NT2/D1 (cell line): ENCODE results near the gene SF3B3.
A peak's percentile ranks its signal among the peaks of the same experiment; 100 is the strongest.
"Not testable (repeated sequence)": the region's sequence is repeated elsewhere in the genome, so short reads cannot be mapped to it uniquely, and the experiment has no call there.

Experiments used
- DNase-seq: peaks from one replicate; pipeline ENCODE4 v3.0.0-alpha.2; 2011; ENCODE audit warnings: low read depth, low spot score
- H3K27me3 ChIP-seq: 2 replicates; pipeline ENCODE4 v1.6.0; 2011; ENCODE audit warnings: mild to moderate bottlenecking; ENCODE audit not compliant: insufficient read length, insufficient read depth
- H3K36me3 ChIP-seq: 2 replicates; pipeline ENCODE4 v1.6.1; 2011; ENCODE audit warnings: mild to moderate bottlenecking, low read length, mixed read lengths; ENCODE audit not compliant: insufficient read depth, insufficient read length
- H3K4me1 ChIP-seq: 2 replicates; pipeline ENCODE4 v1.5.1; 2011; ENCODE audit not compliant: insufficient read depth, insufficient read length
- H3K4me3 ChIP-seq: 2 replicates; pipeline ENCODE4 v1.5.1; 2011; ENCODE audit warnings: low read depth; ENCODE audit not compliant: insufficient read length
- H3K9ac ChIP-seq: 2 replicates; pipeline ENCODE4 v1.6.0; 2011; ENCODE audit warnings: low read depth; ENCODE audit not compliant: insufficient read length
- H3K9me3 ChIP-seq: 2 replicates; pipeline ENCODE4 v1.5.1; 2011; ENCODE audit warnings: mild to moderate bottlenecking, low read length; ENCODE audit not compliant: insufficient read depth
- SUZ12 ChIP-seq: IDR thresholded peaks from 2 replicates; pipeline ENCODE4 v1.6.1; 2011; ENCODE audit not compliant: insufficient read length, insufficient read depth; ENCODE audit errors: extremely low read depth
- YY1 ChIP-seq: IDR thresholded peaks from 2 replicates; pipeline ENCODE4 v1.6.1; 2011; ENCODE audit not compliant: insufficient read length, insufficient read depth
- ZNF274 ChIP-seq: IDR thresholded peaks from 2 replicates; pipeline ENCODE4 v1.6.1; 2011; ENCODE audit warnings: mild to moderate bottlenecking, low read depth, low read length

SF3B3 gene

GRCh38 chr16:70512456-70512855, 11.2 kb upstream of the SF3B3 start:
- Histone ChIP-seq H3K9me3 (no peaks in the 10 kb centered on the region), H3K4me3 (no peak overlapping the region), H3K27me3 (no peaks in the 10 kb centered on the region), H3K4me1 (no peaks in the 10 kb centered on the region), H3K36me3 (peaks cover 93% of the 10 kb centered on the region), H3K9ac (no peak overlapping the region)
- no peak for DNase-seq
- TF ChIP-seq SUZ12: no peak
- no peak for TF ChIP-seq YY1
- no peak for TF ChIP-seq ZNF274

- Histone ChIP-seq H3K9ac (no peak overlapping the region), H3K4me1 (no peaks in the 10 kb centered on the region), H3K9me3 (no peaks in the 10 kb centered on the region), H3K4me3 (no peak overlapping the region), H3K27me3 (no peaks in the 10 kb centered on the region), H3K36me3 (peaks cover 40% of the 10 kb centered on the region)
- DNase-seq: no peak
- no peak for TF ChIP-seq SUZ12
- TF ChIP-seq ZNF274: no peak
- TF ChIP-seq YY1: no peak
Measured at GRCh38 chr16:70520612-70521297, 2.9 kb upstream of the SF3B3 start.

- Histone ChIP-seq H3K4me3 (peak overlapping the region; percentile 99), H3K4me1 (no peaks in the 10 kb centered on the region), H3K9me3 (no peaks in the 10 kb centered on the region), H3K36me3 (peaks cover 40% of the 10 kb centered on the region), H3K9ac (peak overlapping the region; percentile 98), H3K27me3 (no peaks in the 10 kb centered on the region)
- no peak for DNase-seq
- TF ChIP-seq SUZ12: no peak
- no peak for TF ChIP-seq ZNF274
- no peak for TF ChIP-seq YY1
Measured at GRCh38 chr16:70522216-70523075, 1.2 kb upstream of the SF3B3 start.

- Histone ChIP-seq H3K36me3 (peaks cover 39% of the 10 kb centered on the region), H3K9me3 (no peaks in the 10 kb centered on the region), H3K9ac (peak within 1 kb of the TSS; percentile 98), H3K27me3 (no peaks in the 10 kb centered on the region), H3K4me3 (peak within 1 kb of the TSS; percentile 99), H3K4me1 (no peaks in the 10 kb centered on the region)
- TF ChIP-seq YY1 (peak; percentile 80), ZNF274 (no peak)
- peak; percentile 83 for DNase-seq
Measured at GRCh38 chr16:70523076-70523742, 407 bp upstream of the SF3B3 start, which contains the start of gene COG4. TSS of gene COG4 (minus strand) at chr16:70523554. CDS start at chr16:70523543, 11 bp downstream.

GRCh38 chr16:70524399-70524825, 796 bp downstream of the SF3B3 start:
- not testable (repeated sequence) for H3K27me3 ChIP-seq, DNase-seq, H3K9me3 ChIP-seq, H3K4me1 ChIP-seq
- Histone ChIP-seq H3K36me3 (peaks cover 44% of the 10 kb centered on the region), H3K9ac (peak overlapping the region; percentile 98), H3K4me3 (peak overlapping the region; percentile 99)

GRCh38 chr16:70526403-70526802, 2.8 kb downstream of the SF3B3 start:
- DNase-seq: no peak
- Histone ChIP-seq H3K9ac (peak overlapping the region; percentile 14), H3K27me3 (no peaks in the 10 kb centered on the region), H3K36me3 (peaks cover 61% of the 10 kb centered on the region), H3K4me3 (no peak overlapping the region), H3K4me1 (peaks cover 4% of the 10 kb centered on the region), H3K9me3 (no peaks in the 10 kb centered on the region)
- TF ChIP-seq ZNF274 (no peak), SUZ12 (no peak), YY1 (no peak)

GRCh38 chr16:70527315-70527996, 3.8 kb downstream of the SF3B3 start:
- DNase-seq: no peak
- no peak overlapping the region for H3K9ac ChIP-seq
- H3K36me3 ChIP-seq: peaks cover 71% of the 10 kb centered on the region
- H3K27me3 ChIP-seq: no peaks in the 10 kb centered on the region
- no peaks in the 10 kb centered on the region for H3K9me3 ChIP-seq
- peaks cover 4% of the 10 kb centered on the region for H3K4me1 ChIP-seq
- TF ChIP-seq SUZ12 (no peak), ZNF274 (no peak), YY1 (no peak)
- no peak overlapping the region for H3K4me3 ChIP-seq
